H1 (cell line): ENCODE data around the gene NFKBIZ. TPM values are rescaled to one million over a fixed set of nuclear protein-coding genes. Genes with fewer than 3 reads are reported as not detected.

Experiments used
- CTCF ChIA-PET: fragments of 300-600 bp; sonication (Branson Sonifier 250); formaldehyde crosslinking; loops from one replicate; lab custom pipeline; 2021; ENCODE audit not compliant: partially characterized antibody; lab: Charles Lee
- POLR2A ChIA-PET: fragments of 300-600 bp; sonication (Branson Sonifier 250); formaldehyde crosslinking; loops from one replicate; lab custom pipeline; 2021; ENCODE audit warnings: inconsistent platforms; ENCODE audit not compliant: partially characterized antibody; lab: Charles Lee
- DNase-seq, 2 experiments: peaks; one replicate each; pipeline versions ENCODE4 v3.0.0 to v3.0.0-alpha.2; 2010 to 2022; ENCODE audit warnings: low spot score in 2 of 2, low read depth in 1 of 2, mixed read lengths in 1 of 2
- FAIRE-seq: peaks from 2 replicates; lab custom pipeline; 2011; peaks lifted over from hg19 to GRCh38; lab: Jason Lieb, UNC
- H2AFZ ChIP-seq: 2 replicates; pipeline ENCODE4 v1.8.1; 2012; ENCODE audit warnings: low read length, inconsistent platforms
- H2AK5ac ChIP-seq: 2 replicates; pipeline ENCODE4 v1.6.1; 2013; ENCODE audit warnings: low read depth, low read length
- H2BK120ac ChIP-seq: replicated peaks from 2 replicates; pipeline ENCODE3; 2013; ENCODE audit warnings: low read depth, low read length, inconsistent platforms
- H2BK12ac ChIP-seq: 2 replicates; pipeline ENCODE4 v1.6.1; 2013; ENCODE audit warnings: low read depth, low read length
- H2BK15ac ChIP-seq: 2 replicates; pipeline ENCODE4 v1.6.1; 2013; ENCODE audit warnings: low read length
- H2BK20ac ChIP-seq: 2 replicates; pipeline ENCODE4 v1.6.1; 2013; ENCODE audit warnings: low read length
- H2BK5ac ChIP-seq: 2 replicates; pipeline ENCODE4 v1.6.1; 2013; ENCODE audit warnings: low read depth, low read length
- H3K14ac ChIP-seq: 2 replicates; pipeline ENCODE4 v1.6.1; 2013; ENCODE audit warnings: inconsistent platforms; ENCODE audit not compliant: insufficient read length
- H3K18ac ChIP-seq: 2 replicates; pipeline ENCODE4 v1.6.1; 2013; ENCODE audit warnings: low read length; ENCODE audit errors: extremely low read depth
- H3K23ac ChIP-seq: 2 replicates; pipeline ENCODE4 v1.6.1; 2013; ENCODE audit warnings: inconsistent platforms; ENCODE audit not compliant: insufficient read length
- H3K23me2 ChIP-seq: 2 replicates; pipeline ENCODE4 v1.6.1; 2013; ENCODE audit warnings: low read depth, low read length
- H3K27ac ChIP-seq: 2 replicates; pipeline ENCODE4 v1.6.1; 2011; ENCODE audit warnings: low read depth, low read length, inconsistent platforms
- H3K27me3 ChIP-seq, 4 experiments: replicated peaks in 1 of 4; 1 replicate in 1 of 4; 2 replicates in 3 of 4; pipeline versions ENCODE4 v1.6.1 to v1.8.1; 2011 to 2013; ENCODE audit warnings: low read length in 3 of 4, mild to moderate bottlenecking in 3 of 4, inconsistent platforms in 2 of 4, mixed read lengths in 2 of 4, moderate library complexity in 1 of 4; ENCODE audit not compliant: control insufficient read depth in 3 of 4, insufficient read depth in 3 of 4; ENCODE audit errors: extremely low read depth in 1 of 4
- H3K36me3 ChIP-seq, 4 experiments: 2 replicates each; pipeline versions ENCODE4 v1.6.1 to v1.8.1; 2011 to 2013; ENCODE audit warnings: mild to moderate bottlenecking in 4 of 4, low read length in 3 of 4, moderate library complexity in 2 of 4, control low read depth in 1 of 4, inconsistent platforms in 1 of 4; ENCODE audit not compliant: insufficient read depth in 4 of 4, control insufficient read depth in 2 of 4
- H3K4ac ChIP-seq: replicated peaks from 2 replicates; pipeline ENCODE3; 2013; ENCODE audit warnings: low read length, low read depth, mixed read lengths, inconsistent platforms; ENCODE audit not compliant: insufficient read length
- H3K4me1 ChIP-seq, 4 experiments: replicated peaks in 1 of 4; 1 replicate in 1 of 4; 2 replicates in 3 of 4; pipeline versions ENCODE4 v1.6.1 to v1.8.1; 2011 to 2013; ENCODE audit warnings: low read length in 3 of 4, inconsistent platforms in 2 of 4, mixed read lengths in 1 of 4; ENCODE audit not compliant: insufficient read depth in 4 of 4, control insufficient read depth in 3 of 4
- H3K4me2 ChIP-seq, 2 experiments: 2 replicates each; pipeline versions ENCODE4 v1.6.1 to v1.8.1; 2011 to 2013; ENCODE audit warnings: low read depth in 2 of 2, low read length in 2 of 2, control low read depth in 1 of 2, inconsistent platforms in 1 of 2, mild to moderate bottlenecking in 1 of 2; ENCODE audit not compliant: insufficient read depth in 1 of 2
- H3K4me3 ChIP-seq, 4 experiments: fragments of 200-600, 300-600 bp in 1 of 4; sonication (generic), shearing (Covaris generic), sonication (Bioruptor Twin) in 1 of 4; 2 replicates each; pipeline versions ENCODE4 v1.5.1 to v1.8.1; 2011 to 2016; ENCODE audit warnings: low read length in 4 of 4, low read depth in 3 of 4, control low read depth in 2 of 4, inconsistent platforms in 2 of 4, mild to moderate bottlenecking in 2 of 4, mixed read lengths in 1 of 4, moderate library complexity in 1 of 4; ENCODE audit not compliant: insufficient read depth in 2 of 4; ENCODE audit errors: extremely low read depth in 1 of 4
- H3K56ac ChIP-seq: replicated peaks from 2 replicates; pipeline ENCODE3; 2013; ENCODE audit warnings: low read depth, mild to moderate bottlenecking, mixed read lengths, low read length, inconsistent platforms; ENCODE audit not compliant: insufficient read length
- H3K79me1 ChIP-seq: 2 replicates; pipeline ENCODE4 v1.6.1; 2013; ENCODE audit warnings: low read depth, low read length, control low read depth
- H3K79me2 ChIP-seq, 2 experiments: 2 replicates each; pipeline versions ENCODE4 v1.6.1 to v1.8.1; 2012 to 2013; ENCODE audit warnings: low read length in 2 of 2, mild to moderate bottlenecking in 2 of 2, inconsistent platforms in 1 of 2; ENCODE audit not compliant: insufficient read depth in 2 of 2, control insufficient read depth in 1 of 2
- H3K9ac ChIP-seq, 4 experiments: replicated peaks in 1 of 4; 1 replicate in 1 of 4; 2 replicates in 3 of 4; pipeline versions ENCODE4 v1.6.1 to v1.8.1; 2011 to 2013; ENCODE audit warnings: low read depth in 3 of 4, low read length in 3 of 4, control low read depth in 2 of 4, mild to moderate bottlenecking in 2 of 4, moderate library complexity in 2 of 4, inconsistent platforms in 1 of 4; ENCODE audit errors: extremely low read depth in 1 of 4
- H3K9me3 ChIP-seq, 2 experiments: 2 replicates each; pipeline versions ENCODE4 v1.6.1 to v1.8.1; 2012 to 2013; ENCODE audit warnings: mild to moderate bottlenecking in 2 of 2, moderate library complexity in 2 of 2, control low read depth in 1 of 2, inconsistent platforms in 1 of 2, low read depth in 1 of 2, low read length in 1 of 2, mixed read lengths in 1 of 2; ENCODE audit not compliant: insufficient read depth in 2 of 2
- H4K20me1 ChIP-seq, 2 experiments: replicated peaks in 1 of 2; 2 replicates each; pipeline versions ENCODE3 to v1.8.1; 2011 to 2013; ENCODE audit warnings: inconsistent platforms in 2 of 2, low read length in 2 of 2, mild to moderate bottlenecking in 1 of 2; ENCODE audit not compliant: insufficient read depth in 2 of 2, control insufficient read depth in 1 of 2
- H4K5ac ChIP-seq: 2 replicates; pipeline ENCODE4 v1.6.1; 2013; ENCODE audit warnings: low read length, low read depth, mixed read lengths, inconsistent platforms; ENCODE audit not compliant: insufficient read length
- H4K8ac ChIP-seq: 2 replicates; pipeline ENCODE4 v1.8.0; 2013; ENCODE audit warnings: mild to moderate bottlenecking, moderate library complexity, low read length, inconsistent platforms; ENCODE audit not compliant: insufficient read depth; ENCODE audit errors: extremely low read depth
- H4K91ac ChIP-seq: replicated peaks from 2 replicates; pipeline ENCODE3; 2013; ENCODE audit warnings: low read length, mixed read lengths, inconsistent platforms; ENCODE audit not compliant: insufficient read length
- WGBS, 2 experiments: shearing (Covaris generic) in 1 of 2; methylation state at CpG; one replicate each; pipeline versions ENCODE4 v1.1.6 to v1.1.7; 2013 to 2015; ENCODE audit warnings: low lambda C conversion rate in 2 of 2, mixed read lengths in 2 of 2, inconsistent platforms in 1 of 2, low coverage in 1 of 2, missing lambda C conversion rate in 1 of 2; ENCODE audit not compliant: insufficient replicate concordance in 2 of 2, insufficient coverage in 1 of 2, insufficient read length in 1 of 2; ENCODE audit errors: extremely low coverage in 1 of 2, missing lambda C conversion rate in 1 of 2; 5-methylcytosine and 5-hydroxymethylcytosine counted together
- polyA plus RNA-seq, 7 experiments: library from polyadenylated mRNA; depleted of rRNA in 3 of 7; stranded (reverse) in 5 of 7; unstranded in 2 of 7; fragments of >200 nt in 5 of 7; fragments of 200-250 nt in 2 of 7; gene quantifications; 1 replicate in 5 of 7; 2 replicates in 1 of 7; 4 replicates in 1 of 7; pipeline versions ENCODE4 v1.2.1 to v1.2.3, GENCODE V29; 2011 to 2013; ENCODE audit warnings: missing spikeins in 2 of 7, mixed read lengths in 2 of 7
- total RNA-seq: library from RNA; stranded (reverse); fragmentation: NEBNext Ultra II Directional; extraction: Animal tissue kit (Norgen Biotek cat#: 25700); gene quantifications from 2 replicates; pipeline ENCODE4 v1.2.1, GENCODE V29; 2021

Gene NFKBIZ
- total and polyA plus RNA-seq, 2 of the 8 experiments (the other 6 are each of a cell fraction or from before 2014, with no cell fraction given): 7.2 to 24.5 TPM

DNA sequence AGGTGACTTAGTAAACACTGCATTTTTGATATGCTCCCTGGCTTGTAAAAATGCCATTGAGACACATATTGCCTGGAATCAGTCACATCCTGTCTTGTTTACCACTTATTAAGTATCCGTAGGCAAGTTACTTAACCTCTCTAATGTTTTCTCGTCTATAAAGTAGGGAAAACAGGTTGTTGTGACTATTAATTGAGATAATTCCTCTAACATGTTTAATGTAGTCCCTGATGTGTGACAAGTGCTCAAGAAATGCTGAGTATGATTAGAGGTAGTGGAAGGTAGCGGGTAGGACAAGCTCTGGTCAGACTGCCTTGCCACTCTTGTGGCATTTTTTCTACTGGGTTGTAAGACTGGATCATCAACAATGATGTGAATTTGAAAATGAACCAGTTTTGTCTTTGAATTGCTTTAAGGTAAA is 54.1 kb downstream of the NFKBIZ start:
- H4K8ac ChIP-seq: no peak overlapping the region
- no peak overlapping the region for H3K23ac ChIP-seq
- no peak overlapping the region for H2BK20ac ChIP-seq
- 90% methylated on average over 3 of the region's 3 CpGs; no CpG with 5 or more reads in 1 of the 2 experiments for WGBS, 2 experiments
- no peak overlapping the region for H3K27ac ChIP-seq
- no peak overlapping the region for H2BK5ac ChIP-seq
- no peak overlapping the region for H4K5ac ChIP-seq
- DNase-seq (no peak), FAIRE-seq (no peak)
- POLR2A ChIA-PET: no interaction called here
- peaks cover 0 to 2% (median 0%) of the 10 kb centered on the region in 4 experiments; a peak in 1 of 7 replicates for H3K4me1 ChIP-seq
- H3K79me1 ChIP-seq: no peaks in the 10 kb centered on the region
- CTCF ChIA-PET: interaction anchor here (1.0 to 2.0 kb wide), 4 partner anchors 90 to 326 kb away, joined by 3 to 4 read pairs (median 4); no protein-coding TSS in a partner anchor
- H3K27me3 ChIP-seq: no peaks in the 10 kb centered on the region
- no peaks in the 10 kb centered on the region for H3K79me2 ChIP-seq
- H2BK15ac ChIP-seq: no peak overlapping the region
- no peak overlapping the region for H3K4ac ChIP-seq
- H3K4me3 ChIP-seq: no peak overlapping the region
- no peaks in the 10 kb centered on the region for H4K20me1 ChIP-seq
- no peaks in the 10 kb centered on the region for H3K9me3 ChIP-seq
- no peaks in the 10 kb centered on the region for H3K23me2 ChIP-seq
- H3K9ac ChIP-seq: no peak overlapping the region
- no peak overlapping the region for H2BK120ac ChIP-seq
- no peak overlapping the region for H2BK12ac ChIP-seq
- H2AFZ ChIP-seq: no peak overlapping the region
- no peak overlapping the region for H3K18ac ChIP-seq
- H4K91ac ChIP-seq: no peak overlapping the region
- H3K56ac ChIP-seq: no peak overlapping the region
- H3K4me2 ChIP-seq: no peak overlapping the region
- no peak overlapping the region for H3K14ac ChIP-seq
- H3K36me3 ChIP-seq: no peaks in the 10 kb centered on the region
- H2AK5ac ChIP-seq: no peak overlapping the region
